Parathyroid adenoma (tissue), 2 donors: ENCODE results near the gene ADCY5.

Source experiments
- H2AFZ ChIP-seq: fragments of 300-600 bp; sonication (generic); one replicate; pipeline ENCODE4 v1.7.0; 2017; ENCODE audit warnings: antibody characterized with exemption, mild to moderate bottlenecking
- H3K27ac ChIP-seq: fragments of 300-600 bp; sonication (generic); one replicate; pipeline ENCODE4 v1.7.0; 2017
- H3K27me3 ChIP-seq: fragments of 300-600 bp; sonication (generic); one replicate; pipeline ENCODE4 v1.7.0; 2017; ENCODE audit warnings: low read length; ENCODE audit not compliant: control insufficient read depth, insufficient read depth
- H3K36me3 ChIP-seq: fragments of 300-600 bp; sonication (generic); one replicate; pipeline ENCODE4 v1.7.0; 2017; ENCODE audit warnings: low read length; ENCODE audit not compliant: control insufficient read depth, insufficient read depth
- H3K4me1 ChIP-seq: fragments of 300-600 bp; sonication (generic); one replicate; pipeline ENCODE4 v1.7.0; 2017; ENCODE audit warnings: control low read depth
- H3K4me2 ChIP-seq: fragments of 300-600 bp; sonication (generic); one replicate; pipeline ENCODE4 v1.7.0; 2017; ENCODE audit warnings: low read length
- H3K4me3 ChIP-seq: fragments of 300-600 bp; sonication (generic); one replicate; pipeline ENCODE4 v1.7.0; 2017; ENCODE audit warnings: low read depth, low read length
- H3K79me2 ChIP-seq: fragments of 300-600 bp; sonication (generic); one replicate; pipeline ENCODE4 v1.7.0; 2017; ENCODE audit warnings: control low read depth
- H3K9ac ChIP-seq: fragments of 300-600 bp; sonication (generic); one replicate; pipeline ENCODE4 v1.7.0; 2017; ENCODE audit warnings: mild to moderate bottlenecking
- H3K9me3 ChIP-seq: fragments of 300-600 bp; sonication (generic); one replicate; pipeline ENCODE4 v1.7.0; 2017; ENCODE audit warnings: low read length; ENCODE audit not compliant: control insufficient read depth
- TF ChIP-seq, protein P1 (sequence below): fragments of 300-600 bp; sonication (generic); IDR thresholded peaks from one replicate; pipeline ENCODE4 v1.7.0; 2017; ENCODE audit warnings: antibody characterized with exemption, mild to moderate bottlenecking
- donor health status: primary hyperparathyroidism.

ADCY5 gene

DNA sequence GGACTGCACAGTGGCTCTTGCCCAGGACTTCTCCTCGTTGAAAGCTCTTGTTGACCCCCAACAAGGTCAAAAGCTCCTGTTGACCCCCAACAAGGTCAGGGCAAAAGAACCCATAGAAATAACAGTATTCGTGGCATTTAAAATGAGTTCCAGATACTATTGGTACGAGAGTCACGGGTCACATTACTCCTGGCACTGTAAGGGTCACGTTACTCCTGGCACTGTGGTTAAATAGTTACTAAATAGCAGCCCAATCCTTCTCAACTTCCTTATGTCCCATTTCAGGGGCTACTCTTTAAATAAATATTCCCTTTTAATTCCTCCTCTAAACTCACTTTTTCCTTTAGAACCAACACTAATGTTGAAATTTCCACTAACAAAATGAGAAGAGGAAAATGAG, 18.2 kb upstream of the ADCY5 start:
- TF ChIP-seq, protein P1, sequence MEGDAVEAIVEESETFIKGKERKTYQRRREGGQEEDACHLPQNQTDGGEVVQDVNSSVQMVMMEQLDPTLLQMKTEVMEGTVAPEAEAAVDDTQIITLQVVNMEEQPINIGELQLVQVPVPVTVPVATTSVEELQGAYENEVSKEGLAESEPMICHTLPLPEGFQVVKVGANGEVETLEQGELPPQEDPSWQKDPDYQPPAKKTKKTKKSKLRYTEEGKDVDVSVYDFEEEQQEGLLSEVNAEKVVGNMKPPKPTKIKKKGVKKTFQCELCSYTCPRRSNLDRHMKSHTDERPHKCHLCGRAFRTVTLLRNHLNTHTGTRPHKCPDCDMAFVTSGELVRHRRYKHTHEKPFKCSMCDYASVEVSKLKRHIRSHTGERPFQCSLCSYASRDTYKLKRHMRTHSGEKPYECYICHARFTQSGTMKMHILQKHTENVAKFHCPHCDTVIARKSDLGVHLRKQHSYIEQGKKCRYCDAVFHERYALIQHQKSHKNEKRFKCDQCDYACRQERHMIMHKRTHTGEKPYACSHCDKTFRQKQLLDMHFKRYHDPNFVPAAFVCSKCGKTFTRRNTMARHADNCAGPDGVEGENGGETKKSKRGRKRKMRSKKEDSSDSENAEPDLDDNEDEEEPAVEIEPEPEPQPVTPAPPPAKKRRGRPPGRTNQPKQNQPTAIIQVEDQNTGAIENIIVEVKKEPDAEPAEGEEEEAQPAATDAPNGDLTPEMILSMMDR: no peak
- no peaks in the 10 kb centered on the region for H3K79me2 ChIP-seq
- no peak overlapping the region for H3K9ac ChIP-seq
- no peak overlapping the region for H3K27ac ChIP-seq
- no peaks in the 10 kb centered on the region for H3K27me3 ChIP-seq
- H3K4me1 ChIP-seq: no peaks in the 10 kb centered on the region
- no peak overlapping the region for H3K4me2 ChIP-seq
- H2AFZ ChIP-seq: no peak overlapping the region
- no peak overlapping the region for H3K4me3 ChIP-seq
- no peaks in the 10 kb centered on the region for H3K9me3 ChIP-seq
- no peaks in the 10 kb centered on the region for H3K36me3 ChIP-seq

DNA sequence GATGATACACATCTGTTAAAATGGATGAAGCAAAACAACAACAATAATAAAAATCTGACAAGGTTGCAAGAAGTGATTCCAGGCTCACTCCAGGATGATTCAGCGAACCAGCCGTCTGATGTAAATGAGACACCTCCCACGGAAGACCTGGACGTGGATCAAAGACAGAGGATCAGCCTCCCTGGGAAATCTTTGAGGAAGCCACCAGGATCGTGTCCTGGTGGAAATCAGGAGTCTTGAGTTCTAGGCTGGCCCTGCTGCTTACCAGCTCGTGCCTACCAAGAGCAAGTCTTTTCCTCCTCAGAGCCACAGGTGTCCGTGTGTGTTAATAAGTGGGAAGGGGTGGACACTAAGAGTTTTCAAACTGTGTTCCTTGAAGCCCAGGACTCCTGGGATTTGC, 15.3 kb upstream of the ADCY5 start:
- Histone ChIP-seq H3K9me3 (no peaks in the 10 kb centered on the region), H3K36me3 (no peaks in the 10 kb centered on the region), H3K27me3 (no peaks in the 10 kb centered on the region), H3K9ac (no peak overlapping the region), H2AFZ (no peak overlapping the region), H3K27ac (no peak overlapping the region), H3K4me3 (no peak overlapping the region), H3K4me2 (no peak overlapping the region), H3K4me1 (no peaks in the 10 kb centered on the region), H3K79me2 (no peaks in the 10 kb centered on the region)
- TF ChIP-seq, protein P1: no peak

DNA sequence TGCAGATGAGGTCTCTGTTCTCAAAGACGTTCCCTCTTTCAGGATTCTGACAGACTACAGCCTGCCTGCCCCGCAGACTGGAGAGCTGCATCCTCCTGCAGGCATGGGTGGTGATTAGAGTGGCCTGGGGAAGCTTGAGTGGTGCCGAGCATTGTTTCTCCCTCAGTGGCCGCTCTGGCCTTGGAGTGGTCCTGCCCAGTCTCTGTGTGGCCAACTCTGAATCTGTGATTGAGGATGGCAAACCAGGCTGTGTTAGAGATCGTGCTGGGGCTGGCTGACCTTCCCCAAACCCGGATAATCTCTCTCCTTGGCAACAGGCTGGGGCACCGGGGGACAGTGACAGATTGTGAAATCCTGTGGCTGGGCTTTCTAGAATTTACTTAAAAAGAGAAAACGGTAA, 11.0 kb upstream of the ADCY5 start:
- Histone ChIP-seq H3K27ac (no peak overlapping the region), H3K4me1 (no peaks in the 10 kb centered on the region), H3K36me3 (no peaks in the 10 kb centered on the region), H2AFZ (no peak overlapping the region), H3K27me3 (no peaks in the 10 kb centered on the region), H3K79me2 (no peaks in the 10 kb centered on the region), H3K9ac (no peak overlapping the region), H3K9me3 (no peaks in the 10 kb centered on the region), H3K4me3 (no peak overlapping the region), H3K4me2 (no peak overlapping the region)
- TF ChIP-seq, protein P1: no peak

DNA sequence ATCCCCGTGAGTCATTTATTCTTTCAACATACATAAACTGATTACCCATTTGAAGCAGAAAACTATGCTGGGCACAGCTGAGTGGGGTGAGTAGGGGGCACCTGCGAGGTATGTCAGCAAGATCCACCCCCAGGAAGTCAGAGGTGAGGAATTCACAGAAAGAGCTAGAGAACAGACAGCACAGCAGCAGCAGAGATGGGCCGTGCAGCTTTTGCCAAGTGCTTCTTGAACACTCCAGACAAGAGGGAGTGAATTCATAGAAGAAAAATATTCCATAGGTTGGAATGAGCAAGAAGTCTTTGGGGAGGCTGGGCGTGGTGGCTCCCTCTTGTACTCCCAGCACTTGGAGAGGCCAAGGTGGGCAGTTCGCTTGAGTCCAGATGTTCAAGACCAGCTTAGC, 9.4 kb upstream of the ADCY5 start:
- TF ChIP-seq, protein P1: no peak

DNA sequence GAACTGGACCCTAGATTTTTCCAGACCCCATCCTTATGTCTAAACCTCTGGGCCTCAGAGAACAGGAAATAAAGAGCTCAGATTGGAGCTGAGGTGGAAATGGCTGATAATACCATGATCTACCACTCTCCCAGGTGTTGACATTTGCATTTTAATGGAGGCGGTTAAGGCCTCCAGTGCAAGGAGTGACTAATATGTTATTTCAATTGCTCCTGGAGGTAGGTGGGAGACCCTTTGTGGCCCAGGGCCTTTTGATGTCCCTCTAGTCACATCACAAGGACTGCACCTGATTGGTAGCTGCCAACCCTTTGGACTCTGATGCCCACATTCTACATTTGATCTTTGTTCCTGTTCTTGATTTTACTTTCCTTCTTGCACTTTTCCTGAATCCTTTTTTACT, 9.0 kb upstream of the ADCY5 start:
- Histone ChIP-seq H3K9ac (no peak overlapping the region), H2AFZ (no peak overlapping the region)

More for the DNA sequence above, 9.4 kb upstream of the ADCY5 start:
- Histone ChIP-seq H3K4me2 (no peak overlapping the region), H2AFZ (no peak overlapping the region), H3K4me1 (no peaks in the 10 kb centered on the region), H3K27ac (no peak overlapping the region), H3K36me3 (no peaks in the 10 kb centered on the region), H3K4me3 (no peak overlapping the region), H3K9me3 (no peaks in the 10 kb centered on the region), H3K9ac (no peak overlapping the region), H3K79me2 (no peaks in the 10 kb centered on the region), H3K27me3 (no peaks in the 10 kb centered on the region)

More for the DNA sequence above, 9.0 kb upstream of the ADCY5 start:
- Histone ChIP-seq H3K9me3 (no peaks in the 10 kb centered on the region), H3K79me2 (no peaks in the 10 kb centered on the region), H3K36me3 (no peaks in the 10 kb centered on the region), H3K27me3 (no peaks in the 10 kb centered on the region), H3K4me1 (no peaks in the 10 kb centered on the region), H3K4me3 (no peak overlapping the region), H3K4me2 (no peak overlapping the region), H3K27ac (no peak overlapping the region)
- TF ChIP-seq, protein P1: no peak
